GM12892 (cell line): ENCODE data around the gene BEX5.
"Not testable (repeated sequence)": the region's sequence is repeated elsewhere in the genome, so short reads cannot be mapped to it uniquely, and the experiment has no call there.

Experiments used
- POLR2A ChIP-seq: IDR thresholded peaks from 2 replicates; pipeline ENCODE4 v1.6.1; 2011; ENCODE audit warnings: low read depth, low read length, control low read depth
- POLR2AphosphoS5 ChIP-seq: IDR thresholded peaks from 2 replicates; pipeline ENCODE4 v1.6.1; 2011; ENCODE audit warnings: low read depth, low read length, control low read depth

GRCh38 chrX:102125014-102125413 lies 30.8 kb downstream of the BEX5 start:
- not testable (repeated sequence) for TF ChIP-seq POLR2A, POLR2AphosphoS5
